ENCODE data around the gene NKX2-1.
"Not testable (repeated sequence)": the region's sequence is repeated elsewhere in the genome, so short reads cannot be mapped to it uniquely, and the experiment has no call there.

Gene NKX2-1

GRCh38 chr14:36519431-36520321, at the start of gene NKX2-1:
NKX2-1 (minus strand) TSS chr14:36520232; CDS start chr14:36520129, 103 bp downstream.
- DNase-seq (ENCODE audit: low read depth), result no peak

- peak; percentile 13 for DNase-seq (ENCODE audit: low read depth)
Measured at GRCh38 chr14:36556811-36557433, 36.9 kb upstream of the NKX2-1 start.

GRCh38 chr14:36555998-36556743, 36.1 kb upstream of the NKX2-1 start:
- no peak for DNase-seq (ENCODE audit: low read depth)

- peak; percentile 63 for DNase-seq (ENCODE audit: low read depth)
Measured at GRCh38 chr14:36553656-36554260, 33.7 kb upstream of the NKX2-1 start.

- DNase-seq (ENCODE audit: low read depth), result no peak
Measured at GRCh38 chr14:36550899-36551298, 30.9 kb upstream of the NKX2-1 start.

GRCh38 chr14:36544280-36544679, 24.2 kb upstream of the NKX2-1 start:
- DNase-seq (ENCODE audit: low read depth), result not testable (repeated sequence)

GRCh38 chr14:36538051-36538450, 18.0 kb upstream of the NKX2-1 start:
- DNase-seq (ENCODE audit: low read depth), result no peak

- DNase-seq (ENCODE audit: low read depth), result no peak
Measured at GRCh38 chr14:36529062-36529461, 9.0 kb upstream of the NKX2-1 start.

GRCh38 chr14:36525746-36526099, 5.7 kb upstream of the NKX2-1 start:
- no peak for DNase-seq (ENCODE audit: low read depth)

- no peak for DNase-seq (ENCODE audit: low read depth)
Measured at GRCh38 chr14:36524874-36525745, 5.1 kb upstream of the NKX2-1 start.

- no peak for DNase-seq (ENCODE audit: low read depth)
Measured at GRCh38 chr14:36524220-36524837, 4.3 kb upstream of the NKX2-1 start.

GRCh38 chr14:36522972-36523715, 3.1 kb upstream of the NKX2-1 start:
- DNase-seq (ENCODE audit: low read depth), result no peak

GRCh38 chr14:36522347-36522971, 2.4 kb upstream of the NKX2-1 start:
- no peak for DNase-seq (ENCODE audit: low read depth)

- no peak for DNase-seq (ENCODE audit: low read depth)
Measured at GRCh38 chr14:36521598-36522345, 1.7 kb upstream of the NKX2-1 start.

GRCh38 chr14:36520601-36521525, 831 bp upstream of the NKX2-1 start:
- peak; percentile 4 for DNase-seq (ENCODE audit: low read depth)

- DNase-seq (ENCODE audit: low read depth), result no peak
Measured at GRCh38 chr14:36518586-36519430, 1.2 kb downstream of the NKX2-1 start.

Measured in iris pigment epithelial cell (primary cell).